ENCODE results near the gene CDC34. TPM values are rescaled to one million over a fixed set of nuclear protein-coding genes. Genes with fewer than 3 reads are reported as not detected.

Gene CDC34
- total and polyA plus RNA-seq, 2 of the 8 experiments (the other 6 are each of a cell fraction or from before 2014, with no cell fraction given): 95.9 to 129 TPM

DNA sequence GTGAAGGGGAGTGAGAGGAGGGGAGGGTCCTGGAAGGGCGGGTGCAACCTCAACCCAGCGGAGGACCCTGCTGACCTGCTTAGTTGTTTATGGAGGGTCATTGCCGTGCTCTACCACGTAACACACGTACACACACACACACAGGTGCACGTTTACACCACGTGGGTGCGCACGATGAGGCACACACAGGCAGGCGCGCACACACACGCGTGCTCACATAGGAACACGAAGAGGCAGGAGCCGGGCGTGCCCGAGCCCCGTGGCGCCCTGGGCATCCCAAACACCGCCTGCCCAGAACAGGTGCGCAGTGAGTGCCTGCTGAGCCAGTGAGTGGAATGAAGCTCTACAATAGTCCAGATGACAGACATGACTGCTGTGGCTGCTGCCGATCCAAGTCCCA lies 46.5 kb upstream of the CDC34 start (continued):
- no peak for TF ChIP-seq CTCF (IDR thresholded peaks at IDR 0.05; ENCODE audit: control extremely low read depth in 1 of 3, insufficient read depth in 1 of 3, low read depth in 1 of 3, low read length in 3 of 3)
- TF ChIP-seq SUZ12 (IDR thresholded peaks at IDR 0.05; ENCODE audit: low read length): no peak
- no peak for TF ChIP-seq RXRA (IDR thresholded peaks at IDR 0.05; ENCODE audit: insufficient read depth, low read depth, low read length)
- TF ChIP-seq, protein P1, sequence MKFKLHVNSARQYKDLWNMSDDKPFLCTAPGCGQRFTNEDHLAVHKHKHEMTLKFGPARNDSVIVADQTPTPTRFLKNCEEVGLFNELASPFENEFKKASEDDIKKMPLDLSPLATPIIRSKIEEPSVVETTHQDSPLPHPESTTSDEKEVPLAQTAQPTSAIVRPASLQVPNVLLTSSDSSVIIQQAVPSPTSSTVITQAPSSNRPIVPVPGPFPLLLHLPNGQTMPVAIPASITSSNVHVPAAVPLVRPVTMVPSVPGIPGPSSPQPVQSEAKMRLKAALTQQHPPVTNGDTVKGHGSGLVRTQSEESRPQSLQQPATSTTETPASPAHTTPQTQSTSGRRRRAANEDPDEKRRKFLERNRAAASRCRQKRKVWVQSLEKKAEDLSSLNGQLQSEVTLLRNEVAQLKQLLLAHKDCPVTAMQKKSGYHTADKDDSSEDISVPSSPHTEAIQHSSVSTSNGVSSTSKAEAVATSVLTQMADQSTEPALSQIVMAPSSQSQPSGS (IDR thresholded peaks at IDR 0.05; ENCODE audit: low read length): no peak
- no peak for TF ChIP-seq POLR2AphosphoS5 (IDR thresholded peaks at IDR 0.05; ENCODE audit: low read depth, low read length)

All from H1 (cell line).